GM23338 (cell line): ENCODE results near the gene RUNX1.

Experiments used
- CREB1 ChIP-seq: fragments of 250-450 bp; sonication (Bioruptor Pico); IDR thresholded peaks from 2 replicates; pipeline ENCODE4 v1.5.0; 2020; ENCODE audit warnings: low read depth, mild to moderate bottlenecking, moderate library complexity
- CTCF ChIP-seq, 2 experiments: fragments of 200-600 bp in 1 of 2; sonication (generic) in 1 of 2; conservative IDR thresholded peaks; 2 replicates each; pipeline versions ENCODE4 v1.5.1 to v1.6.1; 2016 to 2017; ENCODE audit warnings: antibody characterized with exemption in 2 of 2, low read depth in 2 of 2, mild to moderate bottlenecking in 2 of 2, moderate library complexity in 1 of 2
- EZH2 ChIP-seq: fragments of 200-600 bp; sonication (generic); IDR thresholded peaks from one replicate; pipeline ENCODE4 v1.8.0; 2017; ENCODE audit warnings: antibody characterized with exemption, mild to moderate bottlenecking, low read depth; ENCODE audit not compliant: unreplicated experiment
- EZH2phosphoT487 ChIP-seq: fragments of 200-600 bp; sonication (generic); IDR thresholded peaks from one replicate; pipeline ENCODE4 v1.8.1; 2018; ENCODE audit warnings: antibody characterized with exemption; ENCODE audit not compliant: unreplicated experiment
- POLR2AphosphoS5 ChIP-seq: IDR thresholded peaks from 2 replicates; pipeline ENCODE4 v1.6.1; 2016; ENCODE audit warnings: antibody characterized with exemption, low read depth
- STAT1 ChIP-seq: IDR thresholded peaks from one replicate; pipeline ENCODE4 v1.6.1; 2016; ENCODE audit warnings: antibody characterized with exemption; ENCODE audit not compliant: unreplicated experiment

GRCh38 chr21:34775793-34776192 is 273.3 kb downstream of the RUNX1 start:
- TF ChIP-seq CTCF (conservative IDR thresholded peaks at IDR 0.05; ENCODE audit: low read depth in 2 of 2) (no peak), POLR2AphosphoS5 (no peak), EZH2phosphoT487 (no peak), EZH2 (no peak), CREB1 (no peak), STAT1 (no peak)
